ENCODE results near the gene GID4.
A peak's percentile ranks its signal among the peaks of the same experiment; 100 is the strongest.

GID4 gene

GRCh38 chr17:18043491-18043890 lies 4.3 kb downstream of the GID4 start:
- peak; percentile 43 for DNase-seq (ENCODE audit: low read depth)

GRCh38 chr17:18044609-18045008 lies 5.4 kb downstream of the GID4 start:
- DNase-seq (ENCODE audit: low read depth) = no peak

GRCh38 chr17:18045691-18046350 lies 6.6 kb downstream of the GID4 start:
- DNase-seq (ENCODE audit: low read depth) = no peak

GRCh38 chr17:18055597-18055996 lies 16.4 kb downstream of the GID4 start:
- DNase-seq (ENCODE audit: low read depth) = no peak

GRCh38 chr17:18056214-18056613 lies 17.0 kb downstream of the GID4 start:
- DNase-seq (ENCODE audit: low read depth) = no peak

GRCh38 chr17:18059283-18059682 lies 20.1 kb downstream of the GID4 start:
- DNase-seq (ENCODE audit: low read depth) = no peak

- DNase-seq (ENCODE audit: low read depth) = no peak
These were observed 24.8 kb downstream of the GID4 start for GRCh38 chr17:18064053-18064452.

GRCh38 chr17:18065546-18065945 lies 26.3 kb downstream of the GID4 start:
- DNase-seq (ENCODE audit: low read depth) = no peak

- peak; percentile 6 for DNase-seq (ENCODE audit: low read depth)
These were observed 27.7 kb downstream of the GID4 start for GRCh38 chr17:18066866-18067265.

- no peak for DNase-seq (ENCODE audit: low read depth)
These were observed 29.9 kb downstream of the GID4 start for GRCh38 chr17:18069101-18069500.

- DNase-seq (ENCODE audit: low read depth) = peak; percentile 54
These were observed 31.7 kb downstream of the GID4 start for GRCh38 chr17:18070861-18071340.

GRCh38 chr17:18071751-18072150 lies 32.5 kb downstream of the GID4 start:
- no peak for DNase-seq (ENCODE audit: low read depth)

GRCh38 chr17:18074566-18075272 lies 35.5 kb downstream of the GID4 start:
- DNase-seq (ENCODE audit: low read depth) = no peak

GRCh38 chr17:18076936-18077335 lies 37.7 kb downstream of the GID4 start:
- DNase-seq (ENCODE audit: low read depth) = peak; percentile 51

- DNase-seq (ENCODE audit: low read depth) = no peak
These were observed 40.3 kb downstream of the GID4 start for GRCh38 chr17:18079543-18079942.

GRCh38 chr17:18084256-18084655 lies 45.0 kb downstream of the GID4 start:
- DNase-seq (ENCODE audit: low read depth) = no peak

GRCh38 chr17:18087610-18088491 lies 48.6 kb downstream of the GID4 start, which contains the start of gene DRG2:
Gene DRG2 (plus strand): TSS chr17:18087948. CDS start chr17:18088024, 76 bp downstream.
- peak; percentile 90 for DNase-seq (ENCODE audit: low read depth)

- no peak for DNase-seq (ENCODE audit: low read depth)
These were observed 50.4 kb downstream of the GID4 start for GRCh38 chr17:18089613-18090012.

- peak; percentile 79 for DNase-seq (ENCODE audit: low read depth)
These were observed 54.6 kb downstream of the GID4 start for GRCh38 chr17:18093616-18094408.

GRCh38 chr17:18094409-18094807 lies 55.2 kb downstream of the GID4 start:
- no peak for DNase-seq (ENCODE audit: low read depth)

GRCh38 chr17:18099516-18099915 lies 60.3 kb downstream of the GID4 start:
- no peak for DNase-seq (ENCODE audit: low read depth)

GRCh38 chr17:18100616-18101015 lies 61.4 kb downstream of the GID4 start:
- DNase-seq (ENCODE audit: low read depth) = no peak
